Measurements from ENCODE around the gene ATP5F1D.

Gene ATP5F1D

DNA sequence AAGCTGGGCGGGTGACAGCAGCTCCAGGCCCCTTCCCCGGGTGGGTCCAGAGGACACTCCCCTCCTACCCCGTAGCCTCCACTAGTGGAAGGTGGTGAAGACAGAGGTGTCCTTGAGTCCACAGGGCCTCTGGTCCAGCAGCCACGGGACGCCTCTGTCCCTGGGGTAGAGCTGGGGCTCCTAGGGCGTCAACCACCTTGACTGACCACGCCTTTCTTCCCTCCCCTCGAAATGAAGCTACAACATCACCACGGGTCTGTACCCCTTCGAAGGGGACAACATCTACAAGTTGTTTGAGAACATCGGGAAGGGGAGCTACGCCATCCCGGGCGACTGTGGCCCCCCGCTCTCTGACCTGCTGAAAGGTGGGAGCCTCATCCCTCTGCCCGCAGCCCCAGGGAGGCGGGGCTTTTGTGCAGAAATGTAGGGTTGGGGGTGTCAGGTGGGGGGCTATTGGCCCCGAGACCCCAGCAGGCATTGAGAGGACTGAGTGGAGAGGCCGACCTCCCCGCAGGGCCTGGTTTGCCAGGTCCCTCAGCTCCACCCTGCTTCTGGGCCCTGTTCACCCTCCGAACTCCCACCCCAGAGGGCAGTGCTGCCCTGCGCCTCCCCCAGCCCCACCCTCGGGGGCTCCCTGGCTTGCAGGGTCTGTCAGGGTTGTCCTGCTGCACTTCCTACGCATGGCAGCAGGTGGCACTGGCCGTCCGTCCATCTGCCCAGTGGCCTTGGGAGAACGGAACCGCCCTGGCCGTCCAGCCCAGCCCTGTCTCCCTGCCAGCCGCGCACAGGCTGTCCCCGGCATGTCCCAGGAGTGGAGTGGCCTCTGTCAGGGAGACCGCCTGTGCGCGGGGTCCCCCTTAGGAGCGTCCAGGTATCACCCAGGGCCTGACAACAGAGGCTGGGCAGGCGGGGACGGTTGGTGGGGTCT, 20.3 kb upstream of the ATP5F1D start:
- DNase-seq = no peak

DNA sequence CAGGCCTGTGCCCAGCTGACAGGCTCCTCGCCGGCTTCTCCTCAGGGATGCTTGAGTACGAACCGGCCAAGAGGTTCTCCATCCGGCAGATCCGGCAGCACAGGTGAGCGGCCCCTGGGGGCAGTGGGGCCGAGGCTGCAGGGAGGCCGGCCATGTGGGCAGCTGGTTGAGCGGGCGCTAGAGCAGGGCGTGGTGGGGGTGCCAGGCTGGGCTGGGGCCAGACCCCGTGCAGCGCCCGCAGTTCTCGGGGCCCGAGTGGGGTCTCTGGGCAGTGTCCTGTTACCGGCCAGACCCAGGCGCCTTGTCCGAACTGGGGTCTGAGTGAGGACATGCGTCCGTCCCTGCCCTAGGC, 19.7 kb upstream of the ATP5F1D start:
- no peak for DNase-seq

- no peak for DNase-seq
These were observed 19.2 kb upstream of the ATP5F1D start for GRCh38 chr19:1222394-1222793.

DNA sequence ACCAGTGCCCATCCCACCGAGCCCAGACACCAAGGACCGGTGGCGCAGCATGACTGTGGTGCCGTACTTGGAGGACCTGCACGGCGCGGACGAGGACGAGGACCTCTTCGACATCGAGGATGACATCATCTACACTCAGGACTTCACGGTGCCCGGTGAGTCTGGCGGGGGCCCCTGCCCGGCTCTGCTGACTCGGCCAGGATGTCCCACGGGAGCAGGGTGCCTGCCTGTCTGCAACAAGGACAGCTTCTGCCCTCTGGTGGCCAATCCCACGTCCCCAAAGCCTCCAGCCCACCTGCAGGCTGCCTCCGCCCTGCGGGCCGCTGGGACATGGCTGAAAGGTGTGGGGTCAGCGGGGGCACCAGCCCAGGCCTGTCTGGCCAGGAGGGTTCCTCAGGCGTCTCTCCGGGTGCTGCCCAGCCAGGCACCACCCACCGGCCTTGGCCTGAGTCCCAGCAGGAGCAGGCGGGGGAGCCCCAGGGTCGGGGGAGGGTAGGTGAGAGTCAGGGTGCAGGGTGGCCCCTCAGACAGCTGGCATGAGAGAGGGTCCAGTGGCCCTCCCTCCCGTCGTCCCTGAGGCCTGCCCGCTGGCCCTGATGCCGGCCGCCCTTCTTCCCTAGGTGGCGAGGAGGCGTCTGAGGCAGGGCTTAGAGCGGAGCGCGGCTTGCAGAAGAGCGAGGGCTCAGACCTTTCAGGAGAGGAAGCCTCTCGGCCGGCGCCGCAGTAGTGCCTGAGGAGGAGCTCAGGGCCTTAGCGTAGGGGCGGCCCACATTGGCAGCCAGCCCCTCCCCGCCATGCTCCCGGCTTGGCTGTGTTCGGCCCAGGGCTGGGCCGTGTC, 18.3 kb upstream of the ATP5F1D start:
- no peak for DNase-seq

DNA sequence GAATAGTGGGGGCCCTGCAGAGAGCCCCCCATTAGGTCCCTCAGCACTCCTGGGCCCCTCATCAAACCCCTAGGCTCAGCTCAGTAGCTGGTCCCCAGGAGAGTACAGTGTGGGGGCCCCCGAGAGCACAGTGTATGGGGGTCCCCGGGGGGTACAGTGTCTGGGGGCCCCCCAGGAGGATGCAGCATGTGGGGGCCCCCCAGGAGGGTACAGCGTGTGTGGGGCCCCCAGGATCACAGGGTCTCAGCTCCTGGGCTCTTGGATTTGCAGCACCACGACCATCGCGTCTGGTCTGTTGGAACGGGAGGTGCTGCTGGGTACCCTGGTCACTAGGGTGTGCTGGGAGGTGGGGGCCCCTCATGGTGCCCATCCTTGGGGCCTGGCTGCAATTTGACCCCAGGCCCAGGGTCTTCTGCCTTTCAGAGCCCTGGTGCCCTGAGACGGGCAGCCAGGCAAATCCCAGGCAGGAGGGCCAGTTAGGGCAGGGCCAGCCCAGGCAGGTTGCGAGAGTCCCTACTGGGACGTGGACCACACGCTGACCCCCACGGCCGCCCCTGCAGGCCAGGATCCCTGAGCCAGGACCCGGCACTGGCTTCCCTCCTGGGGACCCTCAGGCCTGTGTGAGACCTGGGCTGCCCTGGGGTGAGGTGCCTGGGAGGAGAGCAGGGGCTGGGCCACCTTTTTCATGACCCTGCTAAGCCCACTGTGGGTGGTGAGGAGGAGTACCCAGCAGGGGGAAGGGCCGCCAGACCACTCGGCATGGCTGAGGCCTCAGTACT, 17.3 kb upstream of the ATP5F1D start:
- DNase-seq = no peak

DNA sequence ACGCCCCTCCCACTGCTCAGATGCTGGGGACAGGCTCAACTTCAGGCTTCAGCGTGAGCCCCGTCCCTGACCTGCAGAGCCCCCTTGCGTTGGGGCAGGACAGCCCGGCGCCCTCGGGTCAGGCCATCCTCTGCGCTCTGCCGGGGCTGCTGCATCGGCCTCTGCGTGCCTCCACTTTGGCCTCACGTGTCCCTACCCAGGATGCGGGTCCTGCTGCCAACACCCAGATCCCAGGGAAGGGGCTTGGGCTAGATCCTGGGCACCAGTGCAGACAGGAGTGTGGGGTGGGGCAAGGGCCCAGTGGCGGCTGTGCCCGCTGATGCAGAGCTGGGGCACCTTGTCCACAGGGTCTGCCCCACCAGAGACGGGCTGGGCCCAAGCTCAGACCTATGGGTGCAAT, 16.7 kb upstream of the ATP5F1D start:
- no peak for DNase-seq

DNA sequence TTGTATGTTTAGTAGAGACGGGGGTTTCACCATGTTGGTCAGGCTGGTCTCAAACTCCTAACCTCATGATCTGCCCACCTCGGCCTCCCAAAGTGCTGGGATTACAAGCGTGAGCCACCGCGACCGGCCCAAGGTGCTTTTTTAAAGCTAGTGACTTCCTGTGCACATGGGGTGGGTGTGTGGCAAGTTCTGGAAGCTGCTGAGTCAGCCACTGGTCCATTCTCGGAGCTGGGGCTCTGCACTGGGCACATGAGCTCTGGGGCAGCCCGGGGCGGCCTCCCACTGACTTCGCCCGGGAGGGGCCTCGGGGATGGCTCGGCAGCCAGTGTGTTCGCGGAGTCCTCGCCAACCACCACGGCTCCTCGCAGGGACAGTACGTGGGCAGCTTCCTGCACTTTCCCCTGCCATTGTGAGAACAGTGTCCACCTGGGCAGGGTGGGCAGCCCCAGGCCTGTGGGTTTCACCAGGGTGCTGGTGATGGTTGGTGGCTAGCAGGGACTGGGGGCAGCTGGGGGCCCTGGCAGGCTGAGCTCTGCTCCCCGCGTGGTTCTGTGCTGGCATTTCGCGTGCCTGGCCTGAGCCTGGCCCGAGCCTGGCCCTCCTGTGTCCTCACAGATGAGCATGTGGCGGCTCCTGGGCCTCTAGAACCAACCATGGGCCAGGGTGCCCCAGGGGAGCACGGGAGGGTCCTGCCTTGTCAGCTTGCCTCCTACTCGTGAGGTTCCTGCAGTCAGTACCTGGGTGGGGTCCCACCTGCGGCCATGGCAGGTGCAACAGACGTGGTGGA, 15.9 kb upstream of the ATP5F1D start:
- no peak for DNase-seq

DNA sequence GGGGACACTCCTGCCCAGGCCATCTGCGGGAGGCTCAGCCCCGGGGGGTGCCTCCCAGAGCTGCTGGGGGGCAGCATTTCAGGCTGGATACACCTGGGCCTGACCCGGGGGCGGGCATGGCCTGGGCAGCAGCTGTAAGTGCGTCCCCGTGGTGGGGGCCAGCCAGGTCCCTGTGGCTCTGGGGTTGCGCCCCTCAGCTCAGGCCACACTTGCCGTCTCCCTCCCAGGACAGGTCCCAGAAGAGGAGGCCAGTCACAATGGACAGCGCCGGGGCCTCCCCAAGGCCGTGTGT, 15.4 kb upstream of the ATP5F1D start:
- DNase-seq = no peak

DNA sequence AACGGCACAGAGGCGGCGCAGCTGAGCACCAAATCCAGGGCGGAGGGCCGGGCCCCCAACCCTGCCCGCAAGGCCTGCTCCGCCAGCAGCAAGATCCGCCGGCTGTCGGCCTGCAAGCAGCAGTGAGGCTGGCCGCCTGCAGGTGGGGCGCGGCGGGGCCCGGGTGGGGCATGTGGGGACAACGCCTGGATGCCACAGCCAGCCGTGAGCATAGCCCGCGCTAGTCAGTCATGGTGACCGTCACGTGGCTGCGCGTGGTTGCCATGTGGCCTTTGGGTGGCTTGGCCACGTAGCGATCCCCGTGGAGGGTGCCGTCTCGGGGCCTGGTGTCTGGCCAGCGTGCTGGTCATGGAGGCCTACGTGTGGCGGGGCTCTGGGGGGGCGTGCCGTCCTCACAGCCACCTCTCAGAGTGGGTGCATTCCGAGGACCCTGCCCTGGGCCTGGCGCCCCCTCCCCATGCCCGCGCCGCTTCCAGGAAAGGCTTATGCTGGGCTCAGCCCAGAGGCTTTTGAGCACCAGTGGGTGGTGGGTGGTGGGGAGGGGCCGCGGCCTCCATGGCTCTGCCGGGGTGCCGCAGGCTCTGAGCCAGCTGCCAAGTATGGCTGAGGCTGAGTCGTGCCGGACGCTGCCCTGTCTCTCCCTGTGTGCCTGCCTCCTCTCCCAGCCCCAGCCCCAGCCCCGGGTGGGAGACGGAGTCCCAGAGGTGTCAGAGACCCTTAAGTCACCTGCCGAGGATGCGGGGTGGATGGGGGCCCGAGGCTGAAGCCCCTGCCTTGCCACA, 14.8 kb upstream of the ATP5F1D start:
- no peak for DNase-seq

GRCh38 chr19:1227304-1228054, 14.1 kb upstream of the ATP5F1D start:
- DNase-seq = no peak

- DNase-seq = no peak
These were observed 13.2 kb upstream of the ATP5F1D start for GRCh38 chr19:1228161-1228957.

GRCh38 chr19:1229056-1229923, 12.3 kb upstream of the ATP5F1D start:
- no peak for DNase-seq

DNA sequence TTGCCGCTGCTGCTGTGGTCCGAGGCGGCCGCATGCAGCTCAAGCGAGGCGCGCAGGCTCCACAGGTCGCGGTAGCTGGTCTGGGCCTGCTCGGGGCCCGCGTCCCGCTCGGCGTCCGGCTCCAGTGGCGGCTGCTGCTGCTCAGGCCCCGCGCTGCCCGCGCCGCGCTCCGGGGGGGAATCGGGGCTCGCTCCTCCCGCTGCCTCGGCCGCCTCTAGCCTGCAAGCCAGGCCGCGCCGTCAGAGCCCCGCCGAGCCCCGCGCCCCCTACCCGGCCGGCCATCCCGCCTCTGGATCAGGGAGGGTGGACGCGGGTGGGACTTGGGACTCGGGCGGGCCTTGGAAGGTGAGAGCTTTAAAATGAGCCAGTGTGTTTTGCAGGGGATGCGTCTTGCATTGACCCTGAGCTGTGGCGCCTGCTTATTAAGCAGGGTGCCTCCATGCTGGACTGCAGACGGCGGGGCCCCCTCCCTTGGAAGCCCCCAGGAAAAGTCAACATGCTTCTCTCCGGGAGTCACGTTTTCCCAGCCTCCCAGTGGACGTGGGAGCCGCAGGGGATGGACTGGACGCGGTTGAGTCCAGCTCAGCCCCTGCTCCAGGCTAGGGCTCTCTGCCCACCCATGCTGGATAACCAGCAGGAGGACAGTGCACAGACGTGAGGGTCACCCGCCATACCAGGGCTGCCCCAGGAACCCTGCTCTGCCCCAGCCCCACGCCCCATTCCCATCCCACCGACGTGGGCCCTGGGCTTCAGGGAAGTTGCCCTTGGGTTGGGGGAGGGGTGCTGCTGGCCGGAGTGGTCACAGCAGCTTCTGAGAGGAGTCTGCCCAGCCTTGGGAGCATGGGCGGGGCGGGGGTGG, 11.4 kb upstream of the ATP5F1D start:
- no peak for DNase-seq

GRCh38 chr19:1230783-1231489, 10.6 kb upstream of the ATP5F1D start:
- no peak for DNase-seq

GRCh38 chr19:1231729-1232637, 9.6 kb upstream of the ATP5F1D start:
- no peak for DNase-seq

GRCh38 chr19:1232652-1233072, 8.9 kb upstream of the ATP5F1D start:
- DNase-seq = no peak
